ENCODE results near the gene FANCB. TPM values are rescaled to one million over a fixed set of nuclear protein-coding genes. Genes with fewer than 3 reads are reported as not detected.

Gene FANCB
- total RNA-seq, 1 experiment from 2014 or later = 12.1 TPM

DNA sequence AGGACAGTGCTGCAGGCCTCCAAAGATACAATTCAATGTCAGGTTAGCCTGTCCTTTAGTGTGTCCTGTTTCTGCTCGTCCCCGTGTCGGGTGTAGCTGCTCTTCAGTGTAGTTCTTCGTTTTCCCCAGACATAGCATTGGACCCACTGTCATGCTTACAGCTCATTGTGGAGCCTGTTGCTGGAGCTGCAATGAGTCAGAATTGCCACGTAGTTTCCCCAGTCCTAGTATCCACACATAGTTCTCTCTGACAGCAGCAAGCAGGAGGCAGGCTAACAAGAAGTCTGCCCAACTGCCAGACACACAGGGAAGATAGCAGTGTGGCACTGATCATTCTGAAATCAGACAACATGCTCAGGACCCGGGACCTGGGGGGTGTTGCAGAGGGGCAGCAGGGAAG lies 49.6 kb upstream of the FANCB start:
- H3K27ac Mint-ChIP-seq = no peak overlapping the region

More for the DNA sequence above, 49.6 kb upstream of the FANCB start:
- Histone ChIP-seq H3K79me2 (ENCODE audit: insufficient read depth, low read length) (no peaks in the 10 kb centered on the region), H3K4me2 (ENCODE audit: insufficient read depth, insufficient read length, low read length) (no peak overlapping the region), H3K9ac (ENCODE audit: extremely low read depth, insufficient read length, low read length) (no peak overlapping the region), H3K27ac (ENCODE audit: insufficient read length, low read depth, low read length) (no peak overlapping the region), H4K91ac (ENCODE audit: insufficient read length, low read depth, low read length) (no peak overlapping the region), H3K79me1 (ENCODE audit: insufficient read depth, low read depth, low read length, poor library complexity, severe bottlenecking) (no peaks in the 10 kb centered on the region), H3K56ac (ENCODE audit: insufficient read length, low read depth, low read length) (no peak overlapping the region), H3K14ac (ENCODE audit: insufficient read depth, low read length) (no peak overlapping the region), H3K4me1 (ENCODE audit: insufficient read depth, low read length) (no peaks in the 10 kb centered on the region), H3K27me3 (ENCODE audit: insufficient read depth, low read length) (no peaks in the 10 kb centered on the region), H3K9me3 (ENCODE audit: control insufficient read depth, low read depth, low read length) (peaks cover 9% of the 10 kb centered on the region), H2AK5ac (ENCODE audit: insufficient read length, low read length) (no peak overlapping the region), H3K18ac (ENCODE audit: insufficient read length, low read depth, low read length) (no peak overlapping the region), H2BK12ac (ENCODE audit: insufficient read length, low read depth, low read length) (no peak overlapping the region), H3T11ph (ENCODE audit: low read length) (no peak overlapping the region), H3K23me2 (ENCODE audit: insufficient read length, low read depth, low read length, poor library complexity, severe bottlenecking) (no peaks in the 10 kb centered on the region), H3K23ac (ENCODE audit: insufficient read length, low read depth, low read length) (no peak overlapping the region), H2BK15ac (ENCODE audit: low read depth, low read length) (no peak overlapping the region), H4K8ac (replicated peaks; ENCODE audit: insufficient read length, low read depth, low read length) (no peak overlapping the region), H4K20me1 (ENCODE audit: control insufficient read depth, insufficient read depth, insufficient read length) (no peaks in the 10 kb centered on the region), H3K4ac (ENCODE audit: low read depth, low read length) (no peak overlapping the region), H2BK120ac (ENCODE audit: low read depth, low read length, poor library complexity, severe bottlenecking) (no peak overlapping the region), H2BK20ac (ENCODE audit: low read depth, low read length, poor library complexity, severe bottlenecking) (no peak overlapping the region), H2AFZ (ENCODE audit: low read length) (no peak overlapping the region), H2BK5ac (ENCODE audit: insufficient read length, low read length) (no peak overlapping the region), H4K5ac (ENCODE audit: insufficient read length, low read depth, low read length) (no peak overlapping the region)
- TF ChIP-seq, protein P1, sequence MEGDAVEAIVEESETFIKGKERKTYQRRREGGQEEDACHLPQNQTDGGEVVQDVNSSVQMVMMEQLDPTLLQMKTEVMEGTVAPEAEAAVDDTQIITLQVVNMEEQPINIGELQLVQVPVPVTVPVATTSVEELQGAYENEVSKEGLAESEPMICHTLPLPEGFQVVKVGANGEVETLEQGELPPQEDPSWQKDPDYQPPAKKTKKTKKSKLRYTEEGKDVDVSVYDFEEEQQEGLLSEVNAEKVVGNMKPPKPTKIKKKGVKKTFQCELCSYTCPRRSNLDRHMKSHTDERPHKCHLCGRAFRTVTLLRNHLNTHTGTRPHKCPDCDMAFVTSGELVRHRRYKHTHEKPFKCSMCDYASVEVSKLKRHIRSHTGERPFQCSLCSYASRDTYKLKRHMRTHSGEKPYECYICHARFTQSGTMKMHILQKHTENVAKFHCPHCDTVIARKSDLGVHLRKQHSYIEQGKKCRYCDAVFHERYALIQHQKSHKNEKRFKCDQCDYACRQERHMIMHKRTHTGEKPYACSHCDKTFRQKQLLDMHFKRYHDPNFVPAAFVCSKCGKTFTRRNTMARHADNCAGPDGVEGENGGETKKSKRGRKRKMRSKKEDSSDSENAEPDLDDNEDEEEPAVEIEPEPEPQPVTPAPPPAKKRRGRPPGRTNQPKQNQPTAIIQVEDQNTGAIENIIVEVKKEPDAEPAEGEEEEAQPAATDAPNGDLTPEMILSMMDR (conservative IDR thresholded peaks at IDR 0.05) = no peak
- no peaks in the 10 kb centered on the region for H3K27me3 Mint-ChIP-seq (ENCODE audit: low read depth)
- peaks cover 3 to 18% (median 4%) of the 10 kb centered on the region in 3 experiments; a peak in 5 of 7 replicates for H3K36me3 Mint-ChIP-seq (ENCODE audit: insufficient read depth in 1 of 3, low read depth in 3 of 3)
- no peak overlapping the region for H3K4me3 Mint-ChIP-seq
- no peak for DNase-seq
- H3K4me1 Mint-ChIP-seq = peaks cover 2 to 3% of the 10 kb centered on the region in 2 experiments; a peak in 2 of 4 replicates
- H3K9me3 Mint-ChIP-seq = peaks cover 53 to 59% of the 10 kb centered on the region in 2 experiments
- WGBS (ENCODE audit: extremely low coverage, insufficient read length, low lambda C conversion rate) = no CpG with 5 or more reads among the region's 6 CpGs

All from H9 (cell line).